ENCODE measurements around the gene ZBTB24. TPM values are rescaled to one million over a fixed set of nuclear protein-coding genes. Genes with fewer than 3 reads are reported as not detected.
"Not testable (repeated sequence)": the region's sequence is repeated elsewhere in the genome, so short reads cannot be mapped to it uniquely, and the experiment has no call there.

ZBTB24 gene
- 11.2 and 16.7 TPM in 2 replicates for total RNA-seq (2014; rRNA removed; shearing (Covaris generic))

GRCh38 chr6:109482905-109483734 is at the start of gene ZBTB24:
ZBTB24 (minus strand) TSS chr6:109483219; CDS start chr6:109482026, 1,193 bp downstream.
- peaks cover 37% of the 10 kb centered on the region for H3K4me1 ChIP-seq (replicated peaks)
- peak within 1 kb of the TSS; percentile 62 for H3K27ac ChIP-seq

GRCh38 chr6:109531446-109531845 is 48.4 kb upstream of the ZBTB24 start:
- Histone ChIP-seq H3K27ac (no peak overlapping the region), H3K4me1 (replicated peaks) (no peaks in the 10 kb centered on the region), H3K9me3 (replicated peaks) (no peaks in the 10 kb centered on the region), H3K27me3 (replicated peaks) (peaks cover 5% of the 10 kb centered on the region), H3K36me3 (no peaks in the 10 kb centered on the region), H3K4me3 (no peak overlapping the region)
- DNase-seq (ENCODE audit: low read depth in 1 of 2, low spot score in 2 of 2): no peak

More at GRCh38 chr6:109482905-109483734, at the start of gene ZBTB24:
- DNase-seq (ENCODE audit: low read depth in 1 of 2, low spot score in 2 of 2): peak; percentile 83 to 93
- Histone ChIP-seq H3K36me3 (peaks cover 41% of the 10 kb centered on the region), H3K4me3 (peak within 1 kb of the TSS; percentile 89), H3K27me3 (replicated peaks) (no peaks in the 10 kb centered on the region), H3K9me3 (replicated peaks) (no peaks in the 10 kb centered on the region)

GRCh38 chr6:109527989-109528388 is 45.0 kb upstream of the ZBTB24 start:
- no peak for DNase-seq (ENCODE audit: low read depth in 1 of 2, low spot score in 2 of 2)
- H3K4me3 ChIP-seq: no peak overlapping the region
- H3K4me1 ChIP-seq (replicated peaks): no peaks in the 10 kb centered on the region
- no peaks in the 10 kb centered on the region for H3K36me3 ChIP-seq
- H3K27ac ChIP-seq: no peak overlapping the region
- peaks cover 5% of the 10 kb centered on the region for H3K27me3 ChIP-seq (replicated peaks)
- H3K9me3 ChIP-seq (replicated peaks): no peaks in the 10 kb centered on the region

- Histone ChIP-seq H3K9me3 (replicated peaks) (no peaks in the 10 kb centered on the region), H3K27me3 (replicated peaks) (peaks cover 5% of the 10 kb centered on the region), H3K36me3 (no peaks in the 10 kb centered on the region), H3K4me1 (replicated peaks) (no peaks in the 10 kb centered on the region), H3K27ac (no peak overlapping the region), H3K4me3 (no peak overlapping the region)
- peak; percentile 42 to 49 for DNase-seq (ENCODE audit: low read depth in 1 of 2, low spot score in 2 of 2)
Measured at GRCh38 chr6:109526905-109527628, 44.0 kb upstream of the ZBTB24 start.

GRCh38 chr6:109524129-109524528 is 41.1 kb upstream of the ZBTB24 start:
- no peak overlapping the region for H3K4me3 ChIP-seq
- no peaks in the 10 kb centered on the region for H3K9me3 ChIP-seq (replicated peaks)
- no peak overlapping the region for H3K27ac ChIP-seq
- no peaks in the 10 kb centered on the region for H3K4me1 ChIP-seq (replicated peaks)
- no peak for DNase-seq (ENCODE audit: low read depth in 1 of 2, low spot score in 2 of 2)
- peaks cover 5% of the 10 kb centered on the region for H3K27me3 ChIP-seq (replicated peaks)
- H3K36me3 ChIP-seq: no peaks in the 10 kb centered on the region

- Histone ChIP-seq H3K36me3 (no peaks in the 10 kb centered on the region), H3K9me3 (replicated peaks) (no peaks in the 10 kb centered on the region), H3K27me3 (replicated peaks) (peaks cover 5% of the 10 kb centered on the region), H3K27ac (no peak overlapping the region), H3K4me1 (replicated peaks) (no peaks in the 10 kb centered on the region), H3K4me3 (no peak overlapping the region)
- no peak for DNase-seq (ENCODE audit: low read depth in 1 of 2, low spot score in 2 of 2)
Measured at GRCh38 chr6:109523478-109523877, 40.5 kb upstream of the ZBTB24 start.

GRCh38 chr6:109521080-109521479 is 38.1 kb upstream of the ZBTB24 start:
- no peaks in the 10 kb centered on the region for H3K4me1 ChIP-seq (replicated peaks)
- DNase-seq (ENCODE audit: low read depth in 1 of 2, low spot score in 2 of 2): no peak
- H3K9me3 ChIP-seq (replicated peaks): no peaks in the 10 kb centered on the region
- H3K27me3 ChIP-seq (replicated peaks): no peaks in the 10 kb centered on the region
- H3K4me3 ChIP-seq: no peak overlapping the region
- no peak overlapping the region for H3K27ac ChIP-seq
- H3K36me3 ChIP-seq: no peaks in the 10 kb centered on the region

- H3K4me3 ChIP-seq; H3K27ac ChIP-seq; DNase-seq (ENCODE audit: low read depth in 1 of 2, low spot score in 2 of 2); H3K4me1 ChIP-seq (replicated peaks); H3K27me3 ChIP-seq (replicated peaks); H3K9me3 ChIP-seq (replicated peaks); H3K36me3 ChIP-seq: not testable (repeated sequence)
Measured at GRCh38 chr6:109519647-109520046, 36.6 kb upstream of the ZBTB24 start.

GRCh38 chr6:109516929-109517328 is 33.9 kb upstream of the ZBTB24 start:
- no peak for DNase-seq (ENCODE audit: low read depth in 1 of 2, low spot score in 2 of 2)
- peaks cover 32% of the 10 kb centered on the region for H3K4me1 ChIP-seq (replicated peaks)
- no peak overlapping the region for H3K4me3 ChIP-seq
- H3K36me3 ChIP-seq: no peaks in the 10 kb centered on the region
- H3K27ac ChIP-seq: no peak overlapping the region
- no peaks in the 10 kb centered on the region for H3K9me3 ChIP-seq (replicated peaks)
- H3K27me3 ChIP-seq (replicated peaks): no peaks in the 10 kb centered on the region

GRCh38 chr6:109515781-109516409 is 32.9 kb upstream of the ZBTB24 start:
- Histone ChIP-seq H3K27me3 (replicated peaks) (no peaks in the 10 kb centered on the region), H3K36me3 (no peaks in the 10 kb centered on the region), H3K27ac (no peak overlapping the region), H3K9me3 (replicated peaks) (no peaks in the 10 kb centered on the region), H3K4me3 (no peak overlapping the region), H3K4me1 (replicated peaks) (peaks cover 38% of the 10 kb centered on the region)
- no peak for DNase-seq (ENCODE audit: low read depth in 1 of 2, low spot score in 2 of 2)

- Histone ChIP-seq H3K36me3 (no peaks in the 10 kb centered on the region), H3K4me1 (replicated peaks) (peaks cover 38% of the 10 kb centered on the region), H3K27me3 (replicated peaks) (no peaks in the 10 kb centered on the region), H3K4me3 (no peak overlapping the region), H3K9me3 (replicated peaks) (no peaks in the 10 kb centered on the region), H3K27ac (0 out of 2 replicates have a peak overlapping the region, but pooled peaks have one; percentile 83)
- no peak for DNase-seq (ENCODE audit: low read depth in 1 of 2, low spot score in 2 of 2)
Measured at GRCh38 chr6:109514946-109515345, 31.9 kb upstream of the ZBTB24 start.

- H3K9me3 ChIP-seq (replicated peaks): no peaks in the 10 kb centered on the region
- DNase-seq (ENCODE audit: low read depth in 1 of 2, low spot score in 2 of 2): peak in 1 of 2 experiments; percentile 74
- peaks cover 38% of the 10 kb centered on the region for H3K4me1 ChIP-seq (replicated peaks)
- H3K36me3 ChIP-seq: no peaks in the 10 kb centered on the region
- no peak overlapping the region for H3K4me3 ChIP-seq
- H3K27ac ChIP-seq: peak overlapping the region; percentile 83
- no peaks in the 10 kb centered on the region for H3K27me3 ChIP-seq (replicated peaks)
Measured at GRCh38 chr6:109513571-109514071, 30.6 kb upstream of the ZBTB24 start.

- DNase-seq (ENCODE audit: low read depth in 1 of 2, low spot score in 2 of 2): peak in 1 of 2 experiments; percentile 45
- peak overlapping the region; percentile 83 for H3K27ac ChIP-seq
- H3K9me3 ChIP-seq (replicated peaks): no peaks in the 10 kb centered on the region
- peaks cover 38% of the 10 kb centered on the region for H3K4me1 ChIP-seq (replicated peaks)
- no peaks in the 10 kb centered on the region for H3K36me3 ChIP-seq
- H3K4me3 ChIP-seq: no peak overlapping the region
- H3K27me3 ChIP-seq (replicated peaks): no peaks in the 10 kb centered on the region
Measured at GRCh38 chr6:109512271-109512817, 29.3 kb upstream of the ZBTB24 start.

All from SJSA1 (cell line).